ENCODE results near the gene MAML3. TPM values are rescaled to one million over a fixed set of nuclear protein-coding genes. Genes with fewer than 3 reads are reported as not detected.

The MAML3 gene
- total and polyA plus RNA-seq, 2 of the 13 experiments (the other 11 are each of a cell fraction or from before 2014, with no cell fraction given): 0.05 to 0.13 TPM

- TF ChIP-seq THAP9 (CRISPR knock-in tag; IDR thresholded peaks at IDR 0.05; ENCODE audit: borderline replicate concordance): no peak
- TF ChIP-seq PRDM10 (CRISPR knock-in tag; IDR thresholded peaks at IDR 0.05; ENCODE audit: low read depth): 0 out of 2 replicates have a peak, but pooled peaks have one; percentile 10
- TF ChIP-seq ZBTB2 (CRISPR knock-in tag; IDR thresholded peaks at IDR 0.05; ENCODE audit: low read depth): no peak
- TF ChIP-seq ZNF614 (CRISPR knock-in tag; IDR thresholded peaks at IDR 0.05; ENCODE audit: borderline replicate concordance): no peak
- TF ChIP-seq SP140L (CRISPR knock-in tag; IDR thresholded peaks at IDR 0.05; ENCODE audit: borderline replicate concordance): no peak; the same call in 1 of the 2 replicates
- no peak for TF ChIP-seq SNRNP70 (IDR thresholded peaks at IDR 0.05; ENCODE audit: low read depth, low read length)
- TF ChIP-seq TOE1 (CRISPR knock-in tag; IDR thresholded peaks at IDR 0.05): no peak; the same call in 1 of the 2 replicates
- no peak for TF ChIP-seq HMGA1 (CRISPR knock-in tag; conservative IDR thresholded peaks at IDR 0.05)
- TF ChIP-seq ZNF207 (IDR thresholded peaks at IDR 0.05; ENCODE audit: borderline replicate concordance): no peak
- no peak; the same call in 1 of the 2 replicates for TF ChIP-seq PAX8 (CRISPR knock-in tag; IDR thresholded peaks at IDR 0.05; ENCODE audit: borderline replicate concordance)
- peak in 1 of 2 experiments; percentile 66; a peak in 2 of 4 replicates for TF ChIP-seq REST (IDR thresholded peaks at IDR 0.05; ENCODE audit: borderline replicate concordance in 1 of 2, low read depth in 1 of 2, low read length in 2 of 2)
- no peak; the same call in 1 of the 2 replicates for TF ChIP-seq ZNF564 (CRISPR knock-in tag; IDR thresholded peaks at IDR 0.05)
- no peak for TF ChIP-seq ZNF7 (CRISPR knock-in tag; IDR thresholded peaks at IDR 0.05)
- no peak for TF ChIP-seq ZNF138 (CRISPR knock-in tag; IDR thresholded peaks at IDR 0.05; ENCODE audit: low read depth)
- TF ChIP-seq ZNF576 (CRISPR knock-in tag; IDR thresholded peaks at IDR 0.05): no peak
- TF ChIP-seq ARID2 (CRISPR knock-in tag; IDR thresholded peaks at IDR 0.05; ENCODE audit: borderline replicate concordance): 0 out of 2 replicates have a peak, but pooled peaks have one; percentile 28
Observed at GRCh38 chr4:139689093-139689722, 464.8 kb downstream of the MAML3 start (continued).

Measured in HepG2 (cell line).